T-cell (primary cell): ENCODE measurements around the gene TRPM3. TPM values are rescaled to one million over a fixed set of nuclear protein-coding genes. Genes with fewer than 3 reads are reported as not detected.
A peak's percentile ranks its signal among the peaks of the same experiment; 100 is the strongest.

ENCODE experiments used
- ATAC-seq, 4 experiments: fragments of 200-7000 bp in 3 of 4; fragments of 150-1000 bp in 1 of 4; cut with Tn5 transposase; replicated peaks in 1 of 4; 1 replicate in 3 of 4; 2 replicates in 1 of 4; pipeline ENCODE4 v1.10.0; 2021; ENCODE audit warnings: moderate library complexity in 3 of 4, mild to moderate bottlenecking in 2 of 4, moderate number of reproducible peaks in 1 of 4
- CTCF ChIA-PET, 2 donors: fragments of 300-600 bp; sonication (Branson Sonifier 250); formaldehyde crosslinking; loops; one replicate each; lab custom pipeline; 2022; ENCODE audit warnings: antibody characterized with exemption in 2 of 2; lab: Charles Lee
- POLR2A ChIA-PET, 2 donors: fragments of 300-600 bp; sonication (Branson Sonifier 250); formaldehyde crosslinking; loops; one replicate each; lab custom pipeline; 2022; ENCODE audit warnings: antibody characterized with exemption in 2 of 2; lab: Charles Lee
- DNase-seq, 35 experiments: peaks; one replicate each; pipeline versions ENCODE4 v3.0.0 to v3.0.0-alpha.2; 2013 to 2023
- H3K27ac ChIP-seq: one replicate; pipeline ENCODE4 v1.5.1; 2013; ENCODE audit warnings: low read length
- H3K27me3 ChIP-seq, 2 experiments: replicated peaks in 1 of 2; 1 replicate in 1 of 2; 2 replicates in 1 of 2; pipeline versions ENCODE4 v1.6.1 to v1.7.0; 2013; ENCODE audit warnings: low read length in 1 of 2, mixed read lengths in 1 of 2; ENCODE audit not compliant: control insufficient read depth in 2 of 2, insufficient read depth in 2 of 2; ENCODE audit errors: extremely low read depth in 1 of 2
- H3K36me3 ChIP-seq, 2 donors: 1 replicate in 1 of 2; 2 replicates in 1 of 2; pipeline versions ENCODE4 v1.6.1 to v1.7.0; 2013; ENCODE audit warnings: low read length in 1 of 2; ENCODE audit not compliant: control insufficient read depth in 2 of 2, insufficient read depth in 1 of 2; ENCODE audit errors: extremely low read depth in 1 of 2
- H3K4me1 ChIP-seq, 2 experiments: 1 replicate in 1 of 2; 2 replicates in 1 of 2; pipeline versions ENCODE4 v1.6.1 to v1.7.0; 2013; ENCODE audit warnings: low read length in 2 of 2, mixed read lengths in 1 of 2; ENCODE audit not compliant: insufficient read depth in 2 of 2, control insufficient read depth in 1 of 2; ENCODE audit errors: extremely low read depth in 1 of 2
- H3K4me3 ChIP-seq, 2 donors: 1 replicate in 1 of 2; 2 replicates in 1 of 2; pipeline versions ENCODE4 v1.5.1 to v1.7.0; 2013; ENCODE audit warnings: mild to moderate bottlenecking in 2 of 2, low read length in 1 of 2, moderate library complexity in 1 of 2; ENCODE audit not compliant: control insufficient read depth in 1 of 2; ENCODE audit errors: extremely low read depth in 1 of 2
- H3K9me3 ChIP-seq: 2 replicates; pipeline ENCODE4 v1.7.0; 2013
- H3K27ac Mint-ChIP-seq, 2 donors: one replicate each; pipeline ENCODE4 v1.8.0; 2020 to 2021; ENCODE audit warnings: mild to moderate bottlenecking in 2 of 2, mixed read lengths in 2 of 2
- H3K27me3 Mint-ChIP-seq, 2 donors: one replicate each; pipeline ENCODE4 v1.8.0; 2021 to 2022; ENCODE audit warnings: mixed read lengths in 2 of 2
- H3K36me3 Mint-ChIP-seq: one replicate; pipeline ENCODE4 v1.8.0; 2021; ENCODE audit warnings: mixed read lengths
- H3K4me1 Mint-ChIP-seq, 3 donors: one replicate each; pipeline ENCODE4 v1.8.0; 2020 to 2022; ENCODE audit warnings: mixed read lengths in 3 of 3, mild to moderate bottlenecking in 1 of 3
- H3K4me3 Mint-ChIP-seq, 3 donors: one replicate each; pipeline ENCODE4 v1.8.0; 2020 to 2022; ENCODE audit warnings: mild to moderate bottlenecking in 3 of 3, mixed read lengths in 3 of 3, moderate library complexity in 3 of 3
- H3K9me3 Mint-ChIP-seq, 3 donors: one replicate each; pipeline ENCODE4 v1.8.0; 2020 to 2022; ENCODE audit warnings: mixed read lengths in 3 of 3
- WGBS: methylation state at CpG from one replicate; pipeline ENCODE4 v1.1.5; 2013; ENCODE audit warnings: missing lambda C conversion rate; ENCODE audit not compliant: insufficient coverage; 5-methylcytosine and 5-hydroxymethylcytosine counted together
- total RNA-seq, 35 experiments: library from RNA in 6 of 35; stranded (reverse) in 6 of 35; fragments of 120-200 nt in 1 of 35; gene quantifications; one replicate each; pipeline versions ENCODE4 v1.2.1 to v1.2.4 and lab custom pipeline; 2013 to 2026

Gene TRPM3
- total RNA-seq, 5 donors from 2014 or later (not counting 1 experiment from before 2014, with no cell fraction given) = not detected

DNA sequence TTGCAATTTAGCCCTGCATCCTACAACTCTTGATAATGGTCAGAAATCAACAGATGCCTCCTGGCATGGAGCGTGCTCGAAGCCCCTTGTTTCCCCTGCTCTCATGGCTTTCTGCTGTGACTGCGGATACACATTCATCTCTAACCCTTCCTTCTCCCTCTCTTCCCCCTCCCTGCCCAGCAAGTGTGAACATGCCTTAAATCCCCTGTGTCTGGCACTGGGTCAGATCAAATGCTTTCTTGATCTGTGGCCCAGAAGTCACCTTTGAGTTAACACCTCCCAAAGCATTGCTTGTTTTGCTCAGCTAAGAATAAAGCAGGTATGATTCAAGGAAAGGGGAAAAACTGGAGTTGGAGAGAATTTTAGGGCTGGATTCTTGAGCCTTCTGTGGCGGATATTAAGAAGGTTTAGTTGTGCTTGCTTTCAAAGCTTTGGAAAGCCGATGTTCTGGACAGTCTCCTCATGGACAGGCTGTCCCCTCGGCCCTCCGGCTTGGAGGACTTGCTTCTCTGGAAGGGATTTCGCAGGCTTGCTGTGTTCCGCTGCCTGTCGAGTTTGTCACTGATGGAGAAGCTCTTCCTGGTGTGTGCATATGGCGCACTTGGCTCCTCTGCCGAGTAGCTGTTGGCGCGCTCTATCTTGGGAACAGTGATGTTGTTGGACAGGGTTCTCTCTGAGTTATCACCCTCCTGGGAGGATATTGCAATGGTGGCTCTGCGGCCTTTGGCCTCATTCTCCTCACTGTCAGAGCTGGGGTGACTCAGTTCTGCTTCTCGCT, 585.7 kb downstream of the TRPM3 start:
- no peak overlapping the region for H3K27ac ChIP-seq
- Mint-ChIP-seq H3K9me3 (no peaks in the 10 kb centered on the region), H3K4me1 (peaks cover 11 to 16% (median 15%) of the 10 kb centered on the region in 3 donors), H3K27me3 (no peaks in the 10 kb centered on the region), H3K4me3 (no peak overlapping the region), H3K27ac (no peak overlapping the region), H3K36me3 (no peaks in the 10 kb centered on the region)
- CTCF ChIA-PET = interaction anchor here in 1 of 2 donors (1.0 kb wide), 1 partner anchor 25 kb away, joined by 4 read pairs; no protein-coding TSS in a partner anchor
- H3K36me3 ChIP-seq = no peaks in the 10 kb centered on the region
- DNase-seq (no peak), ATAC-seq (no peak)
- peaks cover 0 to 3% of the 10 kb centered on the region in 2 experiments for H3K4me1 ChIP-seq
- no peak overlapping the region for H3K4me3 ChIP-seq
- POLR2A ChIA-PET = no interaction called here
- WGBS = 94% methylated on average over 7 of the region's 16 CpGs
- H3K9me3 ChIP-seq = no peaks in the 10 kb centered on the region
- no peaks in the 10 kb centered on the region for H3K27me3 ChIP-seq

DNA sequence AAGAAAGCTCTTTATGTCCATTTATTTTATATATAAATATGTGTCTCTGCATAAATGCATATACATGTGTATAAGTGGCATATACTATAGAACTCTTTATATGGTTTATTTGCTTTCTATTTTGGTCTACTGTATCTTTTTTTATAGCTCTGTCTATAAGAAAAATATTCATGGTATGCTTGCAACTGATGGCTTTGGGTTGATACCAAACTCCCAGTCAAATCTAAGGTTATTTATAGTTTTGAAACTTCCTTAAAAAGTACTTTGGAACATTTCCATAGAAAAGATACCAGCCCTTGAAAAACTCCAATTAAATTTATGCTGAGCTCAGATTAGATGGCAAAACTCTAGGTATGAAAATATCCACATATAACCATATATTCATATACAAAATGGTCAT, 587.0 kb downstream of the TRPM3 start:
- H3K36me3 Mint-ChIP-seq = no peaks in the 10 kb centered on the region
- no peaks in the 10 kb centered on the region for H3K27me3 ChIP-seq
- H3K9me3 Mint-ChIP-seq = no peaks in the 10 kb centered on the region
- H3K4me1 Mint-ChIP-seq = peaks cover 11 to 16% (median 15%) of the 10 kb centered on the region in 3 donors
- H3K9me3 ChIP-seq = no peaks in the 10 kb centered on the region
- no peak overlapping the region for H3K4me3 ChIP-seq
- H3K27ac Mint-ChIP-seq = no peak overlapping the region
- ChIA-PET CTCF (interaction anchor here in 1 of 2 donors (1.0 kb wide), 1 partner anchor 24 kb away, joined by 4 read pairs; no protein-coding TSS in a partner anchor), POLR2A (no interaction called here)
- peaks cover 0 to 3% of the 10 kb centered on the region in 2 experiments for H3K4me1 ChIP-seq
- H3K27ac ChIP-seq = no peak overlapping the region
- no peak overlapping the region for H3K4me3 Mint-ChIP-seq
- no peak for DNase-seq
- ATAC-seq = no peak
- no peaks in the 10 kb centered on the region for H3K36me3 ChIP-seq
- no peaks in the 10 kb centered on the region for H3K27me3 Mint-ChIP-seq

DNA sequence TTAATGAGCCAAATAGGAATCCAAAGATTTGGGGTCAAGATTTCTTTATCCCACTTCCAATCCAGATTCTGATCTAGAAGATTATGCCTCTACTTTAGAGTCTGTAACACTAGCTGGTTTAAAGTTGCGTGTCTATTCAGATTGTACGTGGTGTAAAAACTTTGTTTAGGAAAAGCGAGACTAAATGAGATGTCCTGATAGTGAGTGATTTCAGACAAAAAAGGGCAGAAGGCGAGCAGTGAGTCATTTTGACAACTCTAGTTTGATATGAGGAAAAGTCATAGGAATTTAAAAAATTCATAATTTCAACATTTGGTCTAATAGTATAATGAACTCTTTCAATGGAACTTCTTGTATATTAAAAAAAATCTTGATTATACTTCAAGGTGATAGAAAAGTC, 587.4 kb downstream of the TRPM3 start:
- POLR2A ChIA-PET = no interaction called here
- H3K27me3 Mint-ChIP-seq = no peaks in the 10 kb centered on the region
- no peaks in the 10 kb centered on the region for H3K9me3 Mint-ChIP-seq
- peaks cover 11 to 15% (median 12%) of the 10 kb centered on the region in 3 donors for H3K4me1 Mint-ChIP-seq
- no peak overlapping the region for H3K4me3 Mint-ChIP-seq
- Histone ChIP-seq H3K36me3 (no peaks in the 10 kb centered on the region), H3K4me3 (no peak overlapping the region), H3K4me1 (peaks cover 0 to 3% of the 10 kb centered on the region in 2 experiments), H3K27me3 (no peaks in the 10 kb centered on the region), H3K27ac (no peak overlapping the region), H3K9me3 (no peaks in the 10 kb centered on the region)
- CTCF ChIA-PET = no interaction called here
- H3K36me3 Mint-ChIP-seq = no peaks in the 10 kb centered on the region
- DNase-seq (no peak), ATAC-seq (no peak)
- no peak overlapping the region for H3K27ac Mint-ChIP-seq
- 94% methylated on average over 3 of the region's 4 CpGs for WGBS

DNA sequence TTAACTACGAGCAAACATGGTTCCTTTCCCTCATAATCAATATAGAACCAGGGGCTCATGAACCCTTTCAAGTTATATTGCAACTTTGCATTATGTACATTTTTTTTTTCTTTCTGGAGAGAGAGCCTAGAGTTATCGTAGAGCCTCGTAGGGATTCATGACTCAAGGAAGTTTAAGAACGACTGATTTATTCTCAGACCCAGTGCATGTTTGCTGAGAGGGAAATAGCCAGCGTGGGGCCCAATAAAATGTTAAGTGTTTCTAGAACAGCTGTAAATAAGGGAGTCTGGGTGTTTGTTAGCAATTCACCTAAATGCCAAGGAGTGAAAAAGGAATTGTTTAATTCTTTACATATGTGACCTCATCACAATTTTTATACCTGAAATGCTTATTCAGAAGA, 587.9 kb downstream of the TRPM3 start:
- Mint-ChIP-seq H3K4me3 (no peak overlapping the region), H3K27me3 (no peaks in the 10 kb centered on the region), H3K27ac (no peak overlapping the region), H3K36me3 (no peaks in the 10 kb centered on the region), H3K9me3 (no peaks in the 10 kb centered on the region), H3K4me1 (peaks cover 11 to 15% (median 12%) of the 10 kb centered on the region in 3 donors)
- peaks cover 0 to 3% of the 10 kb centered on the region in 2 experiments for H3K4me1 ChIP-seq
- H3K4me3 ChIP-seq = no peak overlapping the region
- no peaks in the 10 kb centered on the region for H3K9me3 ChIP-seq
- H3K27ac ChIP-seq = no peak overlapping the region
- ChIA-PET POLR2A (no interaction called here), CTCF (no interaction called here)
- ATAC-seq (no peak), DNase-seq (no peak)
- H3K27me3 ChIP-seq = no peaks in the 10 kb centered on the region
- WGBS = 86% methylated on average over 3 of the region's 5 CpGs
- H3K36me3 ChIP-seq = no peaks in the 10 kb centered on the region

DNA sequence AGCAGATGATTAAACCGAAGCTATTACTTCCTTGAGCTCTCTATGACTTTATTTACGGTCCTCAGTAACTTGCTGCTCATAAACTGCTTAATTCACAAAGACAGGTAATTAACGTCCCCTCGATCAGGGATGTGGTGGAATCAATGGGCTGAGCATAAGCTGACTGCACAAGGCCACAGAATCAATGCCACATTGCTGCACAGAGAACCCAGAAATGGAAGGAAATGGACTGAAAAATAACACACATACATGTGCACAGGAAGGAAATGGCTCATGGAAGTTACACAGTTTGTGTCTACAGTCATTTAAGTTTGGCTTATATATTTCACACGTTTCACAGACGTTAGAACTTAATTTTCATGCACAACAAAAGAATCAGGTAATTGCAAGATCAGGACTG, 588.7 kb downstream of the TRPM3 start:
- H3K9me3 Mint-ChIP-seq = no peaks in the 10 kb centered on the region

DNA sequence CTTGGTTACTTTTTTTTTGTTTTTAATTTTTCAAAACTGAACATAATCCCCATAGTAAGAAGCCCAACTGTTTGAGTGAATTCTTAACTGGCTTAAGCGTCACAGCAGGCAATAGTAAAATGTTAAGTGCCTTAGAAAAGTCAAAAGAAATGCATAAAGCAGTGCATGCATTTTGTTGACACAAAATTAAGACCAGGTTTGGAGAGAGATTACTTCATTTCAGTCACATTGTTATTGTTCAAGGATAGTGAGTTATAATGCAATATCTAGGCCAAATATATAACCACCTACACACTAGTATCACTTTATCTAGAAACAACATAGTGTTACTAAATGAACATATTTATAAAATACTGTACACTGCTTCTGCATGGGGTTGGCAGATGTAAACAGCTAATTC, 590.1 kb downstream of the TRPM3 start:
- no peaks in the 10 kb centered on the region for H3K36me3 Mint-ChIP-seq
- no peak overlapping the region for H3K27ac Mint-ChIP-seq
- Histone ChIP-seq H3K27me3 (no peaks in the 10 kb centered on the region), H3K27ac (no peak overlapping the region), H3K9me3 (no peaks in the 10 kb centered on the region), H3K36me3 (no peaks in the 10 kb centered on the region), H3K4me1 (peaks cover 0 to 3% of the 10 kb centered on the region in 2 experiments), H3K4me3 (no peak overlapping the region)
- peaks cover 11 to 15% (median 12%) of the 10 kb centered on the region in 3 donors for H3K4me1 Mint-ChIP-seq
- H3K27me3 Mint-ChIP-seq = no peaks in the 10 kb centered on the region
- WGBS = no CpG with 5 or more reads among the region's 1 CpG
- POLR2A ChIA-PET = no interaction called here
- CTCF ChIA-PET = no interaction called here
- DNase-seq (no peak), ATAC-seq (no peak)
- H3K4me3 Mint-ChIP-seq = no peak overlapping the region
- no peaks in the 10 kb centered on the region for H3K9me3 Mint-ChIP-seq

More for the DNA sequence above, 588.7 kb downstream of the TRPM3 start:
- ATAC-seq = peak in 3 of 4 experiments; percentile 31 to 58 (median 33)
- no peaks in the 10 kb centered on the region for H3K27me3 Mint-ChIP-seq
- CTCF ChIA-PET = interaction anchor here in 1 of 2 donors (0.6 kb wide), 1 partner anchor 72 kb away, joined by 3 read pairs; no protein-coding TSS in a partner anchor
- Histone ChIP-seq H3K27me3 (no peaks in the 10 kb centered on the region), H3K36me3 (no peaks in the 10 kb centered on the region), H3K9me3 (no peaks in the 10 kb centered on the region), H3K4me3 (no peak overlapping the region), H3K4me1 (peaks cover 0 to 3% of the 10 kb centered on the region in 2 experiments), H3K27ac (no peak overlapping the region)
- POLR2A ChIA-PET = no interaction called here
- DNase-seq = peak in 1 of 35 experiments; percentile 9
- H3K4me1 Mint-ChIP-seq = peaks cover 11 to 15% (median 12%) of the 10 kb centered on the region in 3 donors
- 0% methylated on average over 1 of the region's 6 CpGs for WGBS
- no peaks in the 10 kb centered on the region for H3K36me3 Mint-ChIP-seq
- H3K27ac Mint-ChIP-seq = peak overlapping the region; percentile 58 to 82
- H3K4me3 Mint-ChIP-seq = peak overlapping the region in 1 of 3 donors; percentile 34
